ENCODE results near the gene CLCN4. TPM values are rescaled to one million over a fixed set of nuclear protein-coding genes. Genes with fewer than 3 reads are reported as not detected.
A peak's percentile ranks its signal among the peaks of the same experiment; 100 is the strongest.

The CLCN4 gene
- total and polyA plus RNA-seq, 12 donors, result 1.2 to 13.9 (median 4.1) TPM

- no peak for DNase-seq
- Histone ChIP-seq H3K9me3 (replicated peaks in 1 of 3) (no peaks in the 10 kb centered on the region), H3K36me3 (replicated peaks in 1 of 2) (no peaks in the 10 kb centered on the region), H3K4me3 (peak overlapping the region in 1 of 4 donors; percentile 38), H3K4me1 (replicated peaks in 1 of 2) (peaks cover 0 to 10% of the 10 kb centered on the region in 2 donors), H3K27ac (no peak overlapping the region), H3K27me3 (peaks cover 32% of the 10 kb centered on the region)
- 22 to 39% (median 37%) methylated on average over 13 to 64 of the region's 64 CpGs for WGBS, 4 donors
- TF ChIP-seq CTCF (IDR thresholded peaks at IDR 0.05) (no peak), POLR2A (IDR thresholded peaks at IDR 0.05) (no peak)
- intact Hi-C loops (cut with DNase I), result no loop called here
Measured at GRCh38 chrX:10158279-10159144, 1.7 kb downstream of the CLCN4 start.

- no peak overlapping the region for H3K27ac ChIP-seq
- peaks cover 0 to 10% of the 10 kb centered on the region in 2 donors for H3K4me1 ChIP-seq (replicated peaks in 1 of 2)
- no peak for DNase-seq
- no peak overlapping the region for H3K4me3 ChIP-seq
- 57 to 90% (median 74%) methylated on average over 7 of the region's 7 CpGs for WGBS, 4 donors
- TF ChIP-seq CTCF (IDR thresholded peaks at IDR 0.05) (no peak), POLR2A (IDR thresholded peaks at IDR 0.05) (no peak)
- peaks cover 36% of the 10 kb centered on the region for H3K27me3 ChIP-seq
- H3K9me3 ChIP-seq (replicated peaks in 1 of 3), result no peaks in the 10 kb centered on the region
- intact Hi-C loops (cut with DNase I), result no loop called here
- H3K36me3 ChIP-seq (replicated peaks in 1 of 2), result no peaks in the 10 kb centered on the region
Measured at GRCh38 chrX:10159145-10159468, 2.3 kb downstream of the CLCN4 start.

- peaks cover 0 to 10% of the 10 kb centered on the region in 2 donors for H3K4me1 ChIP-seq (replicated peaks in 1 of 2)
- WGBS, 4 donors, result 63 to 90% (median 79%) methylated on average over 9 of the region's 9 CpGs
- no peaks in the 10 kb centered on the region for H3K36me3 ChIP-seq (replicated peaks in 1 of 2)
- no peak for TF ChIP-seq POLR2A (IDR thresholded peaks at IDR 0.05)
- TF ChIP-seq CTCF (IDR thresholded peaks at IDR 0.05), result no peak
- H3K27ac ChIP-seq, result no peak overlapping the region
- no peak for DNase-seq
- no peak overlapping the region for H3K4me3 ChIP-seq
- peaks cover 35% of the 10 kb centered on the region for H3K27me3 ChIP-seq
- intact Hi-C loops (cut with DNase I), result no loop called here
- H3K9me3 ChIP-seq (replicated peaks in 1 of 3), result no peaks in the 10 kb centered on the region
Measured at GRCh38 chrX:10160211-10160610, 3.4 kb downstream of the CLCN4 start.

GRCh38 chrX:10163031-10163430, 6.3 kb downstream of the CLCN4 start:
- no peak overlapping the region for H3K4me3 ChIP-seq
- TF ChIP-seq POLR2A (IDR thresholded peaks at IDR 0.05) (no peak), CTCF (IDR thresholded peaks at IDR 0.05) (no peak)
- no peak for DNase-seq
- intact Hi-C loops (cut with DNase I), result no loop called here
- H3K9me3 ChIP-seq (replicated peaks in 1 of 3), result no peaks in the 10 kb centered on the region
- peaks cover 0 to 6% of the 10 kb centered on the region in 2 donors for H3K4me1 ChIP-seq (replicated peaks in 1 of 2)
- H3K27me3 ChIP-seq, result peaks cover 32% of the 10 kb centered on the region
- 72 to 100% (median 87%) methylated on average over 2 of the region's 2 CpGs for WGBS, 4 donors
- H3K27ac ChIP-seq, result no peak overlapping the region
- H3K36me3 ChIP-seq (replicated peaks in 1 of 2), result no peaks in the 10 kb centered on the region

Data from adrenal gland (tissue), 12 donors.